Astrocyte (in vitro differentiated cells and primary cell): ENCODE data around the gene ARL5A. TPM values are rescaled to one million over a fixed set of nuclear protein-coding genes. Genes with fewer than 3 reads are reported as not detected.

ENCODE experiments used
- DNase-seq: peaks from one replicate; pipeline ENCODE4 v3.0.0-alpha.2; 2010; ENCODE audit warnings: low read depth
- FAIRE-seq: peaks from 2 replicates; lab custom pipeline; 2011; peaks lifted over from hg19 to GRCh38; lab: Jason Lieb, UNC
- H2AFZ ChIP-seq: 2 replicates; pipeline ENCODE4 v1.6.0; 2012; ENCODE audit warnings: low read depth, low read length, inconsistent platforms
- H3K27ac ChIP-seq: 2 replicates; pipeline ENCODE4 v1.5.1; 2011; ENCODE audit warnings: low read depth, low read length, inconsistent platforms
- H3K27me3 ChIP-seq: 2 replicates; pipeline ENCODE4 v1.6.0; 2011; ENCODE audit warnings: low read length, inconsistent platforms; ENCODE audit not compliant: insufficient read depth
- H3K36me3 ChIP-seq: 2 replicates; pipeline ENCODE4 v1.5.1; 2011; ENCODE audit warnings: low read length, inconsistent platforms; ENCODE audit not compliant: insufficient read depth
- H3K4me1 ChIP-seq: 2 replicates; pipeline ENCODE4 v1.5.1; 2011; ENCODE audit warnings: low read length, inconsistent platforms; ENCODE audit not compliant: insufficient read depth
- H3K4me2 ChIP-seq: 2 replicates; pipeline ENCODE4 v1.6.0; 2012; ENCODE audit warnings: low read length, inconsistent platforms
- H3K4me3 ChIP-seq: 2 replicates; pipeline ENCODE4 v1.5.1; 2011; ENCODE audit warnings: low read depth, mild to moderate bottlenecking, low read length, inconsistent platforms; ENCODE audit not compliant: insufficient read depth
- H3K79me2 ChIP-seq: 2 replicates; pipeline ENCODE4 v1.6.0; 2012; ENCODE audit warnings: mild to moderate bottlenecking, low read length, inconsistent platforms; ENCODE audit not compliant: insufficient read depth
- H3K9ac ChIP-seq: 2 replicates; pipeline ENCODE4 v1.6.0; 2012; ENCODE audit warnings: mild to moderate bottlenecking, low read length, inconsistent platforms
- H3K9me3 ChIP-seq: 2 replicates; pipeline ENCODE4 v1.5.1; 2012; ENCODE audit warnings: low read depth, mild to moderate bottlenecking, low read length, inconsistent platforms; ENCODE audit not compliant: insufficient read depth
- H4K20me1 ChIP-seq: 2 replicates; pipeline ENCODE4 v1.6.0; 2012; ENCODE audit warnings: low read length, inconsistent platforms; ENCODE audit not compliant: insufficient read depth
- H3K27ac Mint-ChIP-seq: one replicate; pipeline ENCODE4 v1.8.0; 2021; ENCODE audit warnings: mild to moderate bottlenecking, mixed read lengths; ENCODE audit not compliant: unreplicated experiment
- H3K27me3 Mint-ChIP-seq: one replicate; pipeline ENCODE4 v1.8.0; 2021; ENCODE audit warnings: low read depth, mixed read lengths; ENCODE audit not compliant: unreplicated experiment
- H3K36me3 Mint-ChIP-seq: one replicate; pipeline ENCODE4 v1.8.0; 2021; ENCODE audit warnings: low read depth, mixed read lengths; ENCODE audit not compliant: unreplicated experiment
- H3K4me1 Mint-ChIP-seq: one replicate; pipeline ENCODE4 v1.8.0; 2021; ENCODE audit warnings: low read depth, mixed read lengths; ENCODE audit not compliant: unreplicated experiment
- H3K4me3 Mint-ChIP-seq: one replicate; pipeline ENCODE4 v1.8.0; 2021; ENCODE audit warnings: mild to moderate bottlenecking, moderate library complexity, mixed read lengths; ENCODE audit not compliant: unreplicated experiment
- H3K9me3 Mint-ChIP-seq: one replicate; pipeline ENCODE4 v1.8.0; 2021; ENCODE audit warnings: mild to moderate bottlenecking, mixed read lengths; ENCODE audit not compliant: unreplicated experiment
- EZH2 ChIP-seq: IDR thresholded peaks from 2 replicates; pipeline ENCODE4 v1.6.1; 2012; ENCODE audit warnings: mild to moderate bottlenecking, low read length, inconsistent platforms; ENCODE audit not compliant: insufficient read depth
- total RNA-seq: library from RNA; stranded (reverse); gene quantifications from 2 replicates; pipeline ENCODE4 v1.2.1, GENCODE V29; 2021
- TF ChIP-seq, protein P1 (sequence below): IDR thresholded peaks from 2 replicates; pipeline ENCODE4 v1.5.1; 2011; ENCODE audit warnings: low read depth, mild to moderate bottlenecking, inconsistent platforms, low read length, moderate library complexity; ENCODE audit not compliant: insufficient read depth

The ARL5A gene
- total RNA-seq, 1 donor from 2014 or later: 69.7 TPM

DNA sequence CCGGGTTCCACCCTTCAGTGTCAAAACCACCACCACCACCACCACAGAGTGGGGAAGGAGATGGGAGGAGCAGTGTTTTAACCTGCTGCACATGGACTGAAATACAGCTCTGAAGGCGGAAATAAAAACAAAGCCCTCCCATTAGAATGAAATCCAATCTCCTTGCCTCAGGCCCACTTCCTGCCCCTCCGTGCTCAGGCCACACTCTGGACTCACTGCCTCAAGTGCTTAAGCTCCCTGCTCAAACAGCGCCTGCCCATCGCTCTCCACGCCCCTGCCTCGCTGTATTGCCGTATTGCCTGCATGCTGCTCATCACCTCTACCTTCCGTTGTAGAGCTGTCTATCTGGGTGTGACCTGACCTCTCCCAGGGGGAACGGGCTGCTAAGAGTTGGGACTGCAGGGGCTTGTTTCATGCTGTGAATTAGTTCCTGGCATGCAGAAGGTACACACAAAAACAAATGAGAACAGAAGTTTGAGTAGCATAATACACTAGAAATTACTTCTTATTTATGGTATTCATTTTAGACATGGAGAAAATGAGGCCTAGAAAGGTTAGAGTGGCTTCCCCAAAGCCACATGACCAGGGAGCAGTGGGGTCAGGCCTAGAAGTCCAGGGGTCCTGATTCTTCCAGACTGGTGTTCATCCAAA lies 62.3 kb downstream of the ARL5A start:
- DNase-seq (no peak), FAIRE-seq (no peak)
- H3K9me3 Mint-ChIP-seq: no peaks in the 10 kb centered on the region
- Histone ChIP-seq H4K20me1 (no peaks in the 10 kb centered on the region), H2AFZ (no peak overlapping the region), H3K9ac (no peak overlapping the region), H3K27me3 (no peaks in the 10 kb centered on the region), H3K27ac (no peak overlapping the region), H3K36me3 (no peaks in the 10 kb centered on the region), H3K9me3 (no peaks in the 10 kb centered on the region), H3K4me3 (no peak overlapping the region), H3K4me2 (no peak overlapping the region), H3K4me1 (no peaks in the 10 kb centered on the region), H3K79me2 (no peaks in the 10 kb centered on the region)
- no peaks in the 10 kb centered on the region for H3K27me3 Mint-ChIP-seq
- H3K36me3 Mint-ChIP-seq: peaks cover 10% of the 10 kb centered on the region
- TF ChIP-seq, protein P1, sequence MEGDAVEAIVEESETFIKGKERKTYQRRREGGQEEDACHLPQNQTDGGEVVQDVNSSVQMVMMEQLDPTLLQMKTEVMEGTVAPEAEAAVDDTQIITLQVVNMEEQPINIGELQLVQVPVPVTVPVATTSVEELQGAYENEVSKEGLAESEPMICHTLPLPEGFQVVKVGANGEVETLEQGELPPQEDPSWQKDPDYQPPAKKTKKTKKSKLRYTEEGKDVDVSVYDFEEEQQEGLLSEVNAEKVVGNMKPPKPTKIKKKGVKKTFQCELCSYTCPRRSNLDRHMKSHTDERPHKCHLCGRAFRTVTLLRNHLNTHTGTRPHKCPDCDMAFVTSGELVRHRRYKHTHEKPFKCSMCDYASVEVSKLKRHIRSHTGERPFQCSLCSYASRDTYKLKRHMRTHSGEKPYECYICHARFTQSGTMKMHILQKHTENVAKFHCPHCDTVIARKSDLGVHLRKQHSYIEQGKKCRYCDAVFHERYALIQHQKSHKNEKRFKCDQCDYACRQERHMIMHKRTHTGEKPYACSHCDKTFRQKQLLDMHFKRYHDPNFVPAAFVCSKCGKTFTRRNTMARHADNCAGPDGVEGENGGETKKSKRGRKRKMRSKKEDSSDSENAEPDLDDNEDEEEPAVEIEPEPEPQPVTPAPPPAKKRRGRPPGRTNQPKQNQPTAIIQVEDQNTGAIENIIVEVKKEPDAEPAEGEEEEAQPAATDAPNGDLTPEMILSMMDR: no peak
- TF ChIP-seq EZH2: no peak
- no peak overlapping the region for H3K4me3 Mint-ChIP-seq
- peak overlapping the region; percentile 34 for H3K27ac Mint-ChIP-seq
- peaks cover 14% of the 10 kb centered on the region for H3K4me1 Mint-ChIP-seq

DNA sequence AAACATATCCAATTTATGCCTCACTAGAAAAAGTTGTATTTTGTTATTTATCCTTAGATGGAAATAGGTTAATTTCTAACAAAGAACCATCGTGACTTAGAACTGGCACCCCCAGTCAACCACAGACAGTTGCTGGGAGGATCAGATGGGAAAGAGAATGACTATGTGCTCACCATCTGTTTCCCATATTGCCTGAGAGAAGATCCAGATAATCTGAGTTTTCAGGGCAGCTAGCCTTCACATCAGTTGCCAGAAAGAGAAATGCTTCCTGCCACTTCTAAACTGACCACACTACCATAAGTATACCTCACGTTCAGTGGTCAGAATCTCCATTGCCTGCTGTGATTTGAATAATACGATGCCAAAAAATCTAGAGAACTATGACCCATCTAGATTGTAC lies 65.5 kb downstream of the ARL5A start:
- no peak overlapping the region for H3K9ac ChIP-seq
- H4K20me1 ChIP-seq: no peaks in the 10 kb centered on the region
- H3K4me3 ChIP-seq: no peak overlapping the region
- DNase-seq (no peak), FAIRE-seq (no peak)
- H3K36me3 ChIP-seq: no peaks in the 10 kb centered on the region
- no peaks in the 10 kb centered on the region for H3K4me1 ChIP-seq
- Mint-ChIP-seq H3K4me3 (no peak overlapping the region), H3K27ac (no peak overlapping the region), H3K27me3 (no peaks in the 10 kb centered on the region), H3K36me3 (peaks cover 9% of the 10 kb centered on the region), H3K4me1 (peaks cover 18% of the 10 kb centered on the region), H3K9me3 (no peaks in the 10 kb centered on the region)
- H3K27me3 ChIP-seq: no peaks in the 10 kb centered on the region
- TF ChIP-seq EZH2: no peak
- TF ChIP-seq, protein P1: no peak
- no peak overlapping the region for H3K27ac ChIP-seq
- H3K4me2 ChIP-seq: no peak overlapping the region
- no peaks in the 10 kb centered on the region for H3K79me2 ChIP-seq
- H3K9me3 ChIP-seq: no peaks in the 10 kb centered on the region
- no peak overlapping the region for H2AFZ ChIP-seq

- Histone ChIP-seq H4K20me1 (no peaks in the 10 kb centered on the region), H3K4me1 (no peaks in the 10 kb centered on the region), H3K9me3 (no peaks in the 10 kb centered on the region), H2AFZ (no peak overlapping the region), H3K79me2 (no peaks in the 10 kb centered on the region), H3K27me3 (no peaks in the 10 kb centered on the region), H3K36me3 (no peaks in the 10 kb centered on the region), H3K4me3 (no peak overlapping the region), H3K4me2 (no peak overlapping the region), H3K9ac (no peak overlapping the region), H3K27ac (no peak overlapping the region)
- H3K36me3 Mint-ChIP-seq: peaks cover 9% of the 10 kb centered on the region
- no peak overlapping the region for H3K27ac Mint-ChIP-seq
- DNase-seq: no peak
- no peaks in the 10 kb centered on the region for H3K9me3 Mint-ChIP-seq
- no peaks in the 10 kb centered on the region for H3K27me3 Mint-ChIP-seq
- TF ChIP-seq, protein P1: no peak
- no peak for TF ChIP-seq EZH2
- peaks cover 10% of the 10 kb centered on the region for H3K4me1 Mint-ChIP-seq
- FAIRE-seq: no peak
- H3K4me3 Mint-ChIP-seq: no peak overlapping the region
Measured at GRCh38 chr2:151761687-151762086, 66.5 kb downstream of the ARL5A start.
